Activated T-helper 17 cell treated with anti-CD3 and anti-CD28 coated beads, Interleukin-2, amount 50 U/mL, for 72 hours (primary cell): ENCODE results near the gene PHKG1. TPM values are rescaled to one million over a fixed set of nuclear protein-coding genes. Genes with fewer than 3 reads are reported as not detected.
"Not testable (repeated sequence)": the region's sequence is repeated elsewhere in the genome, so short reads cannot be mapped to it uniquely, and the experiment has no call there.

Experiments used
- ATAC-seq: fragments of 150-1000 bp; cut with Tn5 transposase; replicated peaks from 2 replicates; pipeline ENCODE4 v1.10.0; 2021; ENCODE audit warnings: mild to moderate bottlenecking, moderate library complexity
- H3K27ac Mint-ChIP-seq: one replicate; pipeline ENCODE4 v1.8.0; 2022; ENCODE audit warnings: mixed read lengths
- H3K27me3 Mint-ChIP-seq: one replicate; pipeline ENCODE4 v1.8.0; 2022; ENCODE audit warnings: mixed read lengths
- H3K36me3 Mint-ChIP-seq: one replicate; pipeline ENCODE4 v1.8.0; 2022; ENCODE audit warnings: low read depth, mild to moderate bottlenecking, mixed read lengths
- H3K4me1 Mint-ChIP-seq: one replicate; pipeline ENCODE4 v1.8.0; 2022; ENCODE audit warnings: mixed read lengths
- H3K4me3 Mint-ChIP-seq: one replicate; pipeline ENCODE4 v1.8.0; 2022; ENCODE audit warnings: mild to moderate bottlenecking, mixed read lengths
- H3K9me3 Mint-ChIP-seq: one replicate; pipeline ENCODE4 v1.8.0; 2022; ENCODE audit warnings: mixed read lengths
- total RNA-seq, 2 donors: library from RNA; stranded (reverse); gene quantifications; one replicate each; pipeline ENCODE4 v1.2.3, GENCODE V29; 2022

Gene PHKG1
- total RNA-seq, result 1 to 10 TPM; 3.0 to 6.0 TPM

DNA sequence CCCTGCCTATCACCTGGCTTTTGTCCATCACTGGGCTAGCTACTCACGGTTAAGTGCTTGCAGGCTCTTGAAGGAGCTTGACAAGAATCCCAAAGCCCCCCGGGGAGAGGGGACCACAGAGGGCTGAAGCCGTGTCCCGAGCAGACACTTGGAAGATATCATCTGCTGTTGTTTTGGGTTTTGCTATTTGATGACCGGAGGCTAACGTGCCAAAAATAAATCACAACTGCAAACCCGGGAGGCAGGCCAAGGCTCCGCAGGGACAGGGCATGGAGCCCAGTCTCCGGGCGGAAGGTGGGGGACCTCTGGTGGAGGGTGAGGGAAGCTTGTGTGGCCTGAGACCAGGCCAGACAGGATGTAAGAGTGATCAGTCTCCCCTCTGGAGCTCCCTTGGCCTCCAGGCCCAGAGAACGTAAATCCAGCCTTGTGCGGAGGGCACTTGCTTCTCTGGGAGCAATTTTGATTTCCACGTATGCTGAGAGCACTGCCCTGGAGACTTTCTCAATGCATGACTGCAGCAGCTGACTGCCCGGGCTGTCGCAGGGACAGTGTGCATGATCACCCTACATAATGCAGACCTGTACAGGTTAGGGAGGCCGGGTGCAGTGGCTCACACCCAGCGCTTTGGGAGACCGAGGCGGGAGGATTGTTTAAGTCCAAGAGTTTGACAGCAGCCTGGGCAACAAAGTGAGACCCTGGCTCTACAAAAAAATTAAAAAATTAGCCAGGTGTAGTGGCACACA, at the start of gene PHKG1:
Gene PHKG1 (minus strand): TSS at position 164 of the 743 bp plus-strand sequence. CDS start 4,011 bp downstream, outside the sequence.
- H3K27ac Mint-ChIP-seq, result no peak within 1 kb of the TSS
- no peaks in the 10 kb centered on the region for H3K27me3 Mint-ChIP-seq
- no peaks in the 10 kb centered on the region for H3K9me3 Mint-ChIP-seq
- H3K4me1 Mint-ChIP-seq, result no peaks in the 10 kb centered on the region
- H3K36me3 Mint-ChIP-seq, result peaks cover 20% of the 10 kb centered on the region
- no peak within 1 kb of the TSS for H3K4me3 Mint-ChIP-seq
- ATAC-seq, result no peak

DNA sequence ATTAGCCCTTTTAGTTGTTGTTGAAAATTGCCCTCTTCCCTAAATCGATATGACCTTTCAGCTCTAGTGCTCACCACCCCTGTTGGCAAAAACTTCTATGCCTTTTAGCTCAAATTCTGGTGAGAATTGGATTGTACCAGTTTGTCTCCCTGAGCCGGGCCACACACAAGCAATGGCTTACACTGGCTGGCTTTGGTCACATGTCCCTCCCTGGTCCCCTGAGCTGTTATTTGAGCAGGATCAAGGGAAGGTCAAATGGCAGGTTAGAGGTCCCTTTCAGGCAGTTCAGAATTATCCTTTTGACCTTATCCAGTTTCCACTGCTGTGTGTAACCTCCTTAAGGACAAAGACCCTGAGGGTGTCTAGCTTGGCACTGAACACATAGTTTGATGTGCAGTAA, 38.3 kb upstream of the PHKG1 start:
- not testable (repeated sequence) for H3K4me1 Mint-ChIP-seq, H3K9me3 Mint-ChIP-seq, H3K36me3 Mint-ChIP-seq, ATAC-seq, H3K27me3 Mint-ChIP-seq, H3K27ac Mint-ChIP-seq, H3K4me3 Mint-ChIP-seq

DNA sequence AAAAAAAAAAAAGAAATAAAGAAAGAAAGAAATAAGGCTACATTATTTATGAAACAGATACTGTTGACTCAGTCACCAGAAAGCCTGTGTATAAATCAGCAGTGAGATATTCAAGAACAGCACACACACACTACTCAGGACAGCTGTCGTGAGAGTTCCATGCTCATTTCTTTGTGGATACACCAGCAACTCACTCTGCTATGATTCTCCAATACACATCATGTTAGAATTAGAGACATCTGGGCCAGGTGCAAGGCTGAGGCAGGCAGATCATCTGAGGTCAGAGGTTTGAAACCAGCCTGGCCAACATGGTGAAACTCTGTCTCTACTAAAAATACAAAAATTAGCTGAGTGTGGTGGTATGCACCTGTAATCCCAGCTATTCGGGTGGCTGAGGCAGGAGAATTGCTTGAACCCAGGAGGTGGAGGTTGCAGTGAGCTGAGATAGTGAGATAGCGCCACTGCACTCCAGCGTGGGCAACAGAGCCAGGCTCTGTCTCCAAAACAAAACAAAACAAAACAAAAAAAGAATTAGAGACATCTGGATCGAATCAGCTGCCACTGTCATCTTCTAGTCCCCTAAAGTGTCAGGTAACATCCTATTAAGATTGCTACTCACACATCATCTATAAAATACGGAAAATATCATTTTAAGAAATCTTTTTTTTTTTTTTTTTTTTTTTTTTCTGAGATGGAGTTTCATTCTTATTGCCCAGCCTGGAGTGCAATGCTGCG, 34.7 kb upstream of the PHKG1 start:
- no peaks in the 10 kb centered on the region for H3K4me1 Mint-ChIP-seq
- no peak overlapping the region for H3K4me3 Mint-ChIP-seq
- H3K27ac Mint-ChIP-seq, result no peak overlapping the region
- H3K36me3 Mint-ChIP-seq, result no peaks in the 10 kb centered on the region
- no peaks in the 10 kb centered on the region for H3K9me3 Mint-ChIP-seq
- no peak for ATAC-seq
- H3K27me3 Mint-ChIP-seq, result no peaks in the 10 kb centered on the region

DNA sequence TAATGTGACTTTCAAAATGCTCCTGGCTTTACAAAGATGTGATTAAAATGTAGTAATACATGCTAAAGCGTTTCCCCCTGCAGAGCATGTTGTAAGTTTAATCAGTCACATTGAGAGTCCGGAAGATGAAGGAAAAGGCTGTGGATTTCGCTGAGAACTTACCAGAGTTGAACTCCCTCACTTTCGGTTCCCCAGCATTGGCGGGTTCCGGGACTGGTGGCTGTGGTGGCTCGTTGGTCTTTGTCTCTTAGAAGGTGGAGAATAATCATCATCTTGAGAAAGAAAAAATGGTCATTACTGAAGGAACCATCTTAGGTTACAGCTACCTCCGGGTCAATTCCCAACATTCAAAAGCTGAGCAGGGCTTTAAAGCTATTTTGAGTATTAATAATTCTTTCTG, 33.1 kb upstream of the PHKG1 start:
- Mint-ChIP-seq H3K36me3 (no peaks in the 10 kb centered on the region), H3K9me3 (no peaks in the 10 kb centered on the region), H3K4me1 (no peaks in the 10 kb centered on the region), H3K27ac (no peak overlapping the region), H3K4me3 (no peak overlapping the region), H3K27me3 (no peaks in the 10 kb centered on the region)
- ATAC-seq, result no peak

DNA sequence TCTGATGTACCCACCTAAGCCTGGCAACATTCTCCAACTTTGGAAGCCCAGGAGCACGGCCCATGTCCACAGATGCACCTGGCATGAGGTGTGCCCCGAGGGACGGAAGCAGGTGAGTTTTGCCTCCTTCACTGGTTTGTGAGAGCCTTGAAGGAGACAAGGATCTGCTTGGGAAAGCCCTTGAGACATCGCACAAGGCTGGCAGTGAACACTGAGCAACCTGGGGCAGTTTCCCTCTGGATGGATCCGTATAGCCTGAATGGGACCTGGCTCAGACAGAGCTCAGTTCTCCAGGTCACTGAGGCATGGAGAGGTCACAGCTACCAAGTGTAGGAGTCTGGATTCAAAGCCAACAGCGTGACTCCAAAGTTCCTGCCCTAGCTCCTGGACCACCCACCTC, 32.2 kb upstream of the PHKG1 start:
- Mint-ChIP-seq H3K27ac (no peak overlapping the region), H3K4me1 (no peaks in the 10 kb centered on the region), H3K9me3 (no peaks in the 10 kb centered on the region), H3K36me3 (no peaks in the 10 kb centered on the region), H3K27me3 (no peaks in the 10 kb centered on the region), H3K4me3 (no peak overlapping the region)
- ATAC-seq, result no peak

DNA sequence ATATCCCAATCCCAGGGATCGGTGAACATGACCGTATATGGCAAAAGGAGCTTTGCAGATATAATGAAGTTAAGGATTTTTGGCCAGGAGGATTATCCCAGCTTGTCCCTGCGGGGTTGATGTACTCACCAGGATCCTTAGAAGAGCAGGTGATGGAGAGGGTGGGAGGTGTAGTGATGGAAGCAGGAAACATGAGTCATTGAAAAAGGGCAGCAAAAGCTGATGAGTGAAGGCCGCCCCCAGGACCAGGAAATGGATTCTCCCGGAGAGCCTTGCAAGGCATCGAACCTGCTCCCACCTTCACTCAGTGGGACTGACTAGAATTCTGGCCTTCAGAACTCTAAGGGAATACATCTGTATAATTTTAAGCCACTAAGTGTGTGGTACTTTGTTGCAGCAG, 28.7 kb upstream of the PHKG1 start:
- no peaks in the 10 kb centered on the region for H3K4me1 Mint-ChIP-seq
- no peak overlapping the region for H3K4me3 Mint-ChIP-seq
- H3K36me3 Mint-ChIP-seq, result no peaks in the 10 kb centered on the region
- H3K27ac Mint-ChIP-seq, result no peak overlapping the region
- no peak for ATAC-seq
- H3K27me3 Mint-ChIP-seq, result peaks cover 4% of the 10 kb centered on the region
- no peaks in the 10 kb centered on the region for H3K9me3 Mint-ChIP-seq

DNA sequence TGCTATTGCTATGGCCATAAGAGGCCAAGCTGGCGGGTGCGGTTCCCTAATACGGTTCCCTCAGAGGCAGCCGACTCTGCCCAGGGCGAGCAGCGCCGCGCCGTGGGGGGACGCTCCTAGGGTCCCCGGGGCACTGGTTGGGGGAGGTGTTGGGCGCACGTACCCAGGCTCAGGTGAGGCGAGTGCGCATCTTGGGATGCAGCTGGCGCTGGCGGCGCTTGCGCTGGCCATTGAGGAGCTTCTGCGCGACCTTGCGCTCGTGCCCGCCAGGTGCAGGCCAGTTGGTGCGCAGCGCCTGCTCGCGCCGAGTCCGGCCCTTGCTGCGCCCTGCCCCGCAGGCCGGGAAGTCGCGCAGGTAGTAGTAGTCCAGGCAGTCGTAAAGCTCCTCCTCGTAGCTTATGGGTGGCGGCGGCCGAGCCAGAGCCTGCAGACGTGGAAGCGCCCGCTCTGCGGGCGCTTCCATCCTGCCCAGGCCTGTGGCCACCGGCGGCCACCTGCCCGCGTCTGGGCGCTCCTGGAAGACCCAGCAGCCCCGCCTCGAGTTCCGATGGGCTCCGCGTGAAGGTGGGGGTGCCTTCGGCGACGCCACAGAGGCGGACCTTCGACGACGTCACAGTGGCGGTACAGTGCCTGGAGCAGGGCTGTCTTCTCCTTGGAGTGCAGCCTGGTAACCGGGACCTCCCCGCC, 23.2 kb upstream of the PHKG1 start, which contains the start of gene NUPR2:
Gene NUPR2 (minus strand): TSS at position 566 of the 687 bp plus-strand sequence. CDS start 103 bp downstream, at position 463.
- peaks cover 4% of the 10 kb centered on the region for H3K27me3 Mint-ChIP-seq
- H3K9me3 Mint-ChIP-seq, result no peaks in the 10 kb centered on the region
- no peak within 1 kb of the TSS for H3K4me3 Mint-ChIP-seq
- no peaks in the 10 kb centered on the region for H3K4me1 Mint-ChIP-seq
- H3K27ac Mint-ChIP-seq, result no peak within 1 kb of the TSS
- no peaks in the 10 kb centered on the region for H3K36me3 Mint-ChIP-seq
- ATAC-seq, result no peak

DNA sequence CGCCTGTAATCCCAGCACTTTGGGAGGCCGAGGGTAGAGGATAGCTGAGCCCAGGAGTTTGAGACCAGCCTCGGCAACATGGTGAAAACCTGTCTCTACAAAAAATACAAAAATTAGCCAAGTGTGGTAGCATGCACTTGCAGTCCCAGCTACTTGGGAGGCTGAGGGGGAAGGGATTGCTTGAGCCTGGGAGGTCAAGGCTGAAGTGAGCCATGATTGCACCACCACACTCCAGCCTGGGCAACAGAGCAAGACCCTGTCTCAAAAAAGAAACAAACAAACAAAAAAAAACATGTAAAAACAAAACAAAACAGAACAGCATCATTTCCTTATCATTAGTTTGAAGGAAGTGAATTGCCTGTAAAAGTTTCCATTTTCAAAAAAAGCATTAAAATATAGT, 19.5 kb upstream of the PHKG1 start:
- ATAC-seq, H3K4me1 Mint-ChIP-seq, H3K9me3 Mint-ChIP-seq, H3K4me3 Mint-ChIP-seq, H3K27ac Mint-ChIP-seq, H3K36me3 Mint-ChIP-seq, H3K27me3 Mint-ChIP-seq: not testable (repeated sequence)

DNA sequence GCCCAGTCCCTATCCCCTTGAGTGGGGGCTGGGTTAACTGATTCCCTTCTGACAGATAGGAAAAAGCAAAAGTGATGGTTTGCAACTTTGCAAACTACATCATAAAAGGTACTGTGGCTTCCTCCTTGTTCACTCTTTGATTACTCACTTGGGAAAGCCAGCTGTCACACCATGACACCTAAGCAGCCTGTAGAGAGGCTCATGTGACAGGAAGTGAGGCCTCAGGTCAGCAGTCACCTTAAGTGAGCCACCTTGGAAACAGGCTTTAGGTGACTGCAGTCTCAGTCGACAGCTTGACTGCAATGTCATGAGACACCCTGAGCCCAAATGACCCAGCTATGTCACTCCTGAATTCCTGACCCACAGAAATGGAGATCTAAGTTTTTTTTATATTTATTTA, 17.9 kb upstream of the PHKG1 start:
- no peak overlapping the region for H3K4me3 Mint-ChIP-seq
- peaks cover 14% of the 10 kb centered on the region for H3K4me1 Mint-ChIP-seq
- ATAC-seq, result peak; percentile 22
- H3K27me3 Mint-ChIP-seq, result no peaks in the 10 kb centered on the region
- H3K36me3 Mint-ChIP-seq, result peaks cover 11% of the 10 kb centered on the region
- no peak overlapping the region for H3K27ac Mint-ChIP-seq
- H3K9me3 Mint-ChIP-seq, result no peaks in the 10 kb centered on the region

DNA sequence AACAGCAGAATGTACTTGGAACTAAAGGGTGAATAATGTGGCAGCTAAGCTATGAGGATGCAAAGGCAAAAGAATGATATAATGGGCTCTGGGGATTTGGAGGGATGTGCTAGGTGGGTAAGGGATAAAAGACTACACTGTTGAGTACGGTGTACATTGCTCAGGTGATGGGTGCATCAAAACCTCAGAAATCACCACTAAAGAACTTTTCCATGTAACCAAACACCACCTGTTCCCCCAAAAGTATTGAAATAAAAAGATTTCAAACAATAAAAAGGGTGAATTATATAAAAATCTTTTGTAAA, 15.2 kb upstream of the PHKG1 start:
- Mint-ChIP-seq H3K9me3 (no peaks in the 10 kb centered on the region), H3K36me3 (peaks cover 38% of the 10 kb centered on the region), H3K4me1 (peaks cover 19% of the 10 kb centered on the region), H3K4me3 (peak overlapping the region; percentile 92), H3K27ac (peak overlapping the region; percentile 96), H3K27me3 (no peaks in the 10 kb centered on the region)
- ATAC-seq, result no peak

DNA sequence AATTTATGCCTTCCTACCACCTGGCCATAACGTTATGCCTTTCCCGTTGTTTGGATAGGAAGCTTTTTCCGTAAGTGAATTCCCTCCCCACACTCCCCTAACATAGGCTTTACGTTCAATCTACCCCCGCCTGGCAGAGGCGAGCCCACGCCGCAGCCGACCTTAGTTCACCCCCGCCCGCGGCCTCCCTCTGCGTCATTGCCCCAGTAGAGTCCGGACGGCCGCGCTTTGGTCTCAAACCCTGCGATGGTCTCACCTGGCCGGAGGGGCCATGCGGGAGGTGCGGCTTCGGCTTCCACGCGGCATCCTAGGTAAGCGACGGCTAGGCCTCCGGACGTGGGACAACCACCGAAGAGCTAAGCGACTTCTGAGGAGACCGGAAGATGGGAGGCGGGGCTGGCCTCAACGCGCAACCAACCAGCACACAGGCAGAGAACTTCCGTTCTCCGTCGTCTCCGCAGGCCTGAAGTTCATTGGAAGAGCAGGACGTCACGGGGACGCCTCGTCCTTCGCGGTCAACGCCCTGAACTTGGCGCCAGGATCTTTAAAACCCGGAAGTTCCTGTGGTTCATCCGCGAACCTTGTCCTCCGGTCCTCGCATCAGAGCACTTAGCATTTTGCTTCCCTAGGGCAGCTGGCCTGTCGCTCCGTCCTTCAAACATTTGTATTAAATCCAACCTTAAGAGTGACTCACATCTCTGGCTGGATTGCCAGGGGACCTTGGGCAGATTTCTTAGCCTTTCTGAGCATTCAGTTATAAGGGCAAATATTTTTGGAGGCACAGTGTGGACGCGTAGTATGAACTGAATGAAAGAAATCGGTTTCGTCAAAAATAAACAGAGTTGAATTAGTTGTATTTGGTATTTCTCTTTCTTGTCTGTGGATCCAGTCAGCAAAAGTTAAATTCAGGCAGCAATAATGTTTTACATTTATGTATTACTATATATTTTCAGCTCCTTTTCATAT, 13.6 kb upstream of the PHKG1 start, which contains the start of gene CHCHD2:
Gene CHCHD2 (minus strand): TSS at position 369 of the 966 bp plus-strand sequence. CDS start 63 bp downstream, at position 306.
- Mint-ChIP-seq H3K36me3 (peaks cover 53% of the 10 kb centered on the region), H3K27me3 (no peaks in the 10 kb centered on the region), H3K4me3 (peak within 1 kb of the TSS; percentile 92), H3K27ac (peak within 1 kb of the TSS; percentile 96), H3K4me1 (peaks cover 19% of the 10 kb centered on the region), H3K9me3 (no peaks in the 10 kb centered on the region)
- peak; percentile 99 for ATAC-seq

DNA sequence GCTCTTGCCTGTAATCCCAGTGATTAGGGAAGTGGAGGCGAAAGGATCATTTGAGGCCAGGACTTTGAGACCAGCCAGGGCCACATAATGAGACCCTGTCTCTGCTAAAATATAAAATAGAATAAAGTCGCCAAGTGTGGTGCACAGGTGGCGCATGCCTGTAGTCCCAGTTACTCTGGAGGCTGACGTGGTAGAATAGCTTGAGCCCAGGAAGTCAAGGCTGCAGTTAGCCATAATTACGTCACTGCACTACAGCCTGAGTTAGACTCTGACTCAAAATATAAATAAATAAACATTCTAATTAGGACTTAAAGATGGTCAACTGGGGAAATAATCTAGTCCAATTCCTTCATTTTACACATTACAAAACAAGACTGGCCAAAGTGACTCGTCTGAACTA, 12.8 kb upstream of the PHKG1 start:
- ATAC-seq, result peak; percentile 41
- H3K9me3 Mint-ChIP-seq, result no peaks in the 10 kb centered on the region
- H3K36me3 Mint-ChIP-seq, result peaks cover 62% of the 10 kb centered on the region
- H3K4me1 Mint-ChIP-seq, result peaks cover 19% of the 10 kb centered on the region
- H3K27ac Mint-ChIP-seq, result peak overlapping the region; percentile 96
- no peaks in the 10 kb centered on the region for H3K27me3 Mint-ChIP-seq
- H3K4me3 Mint-ChIP-seq, result peak overlapping the region; percentile 92

DNA sequence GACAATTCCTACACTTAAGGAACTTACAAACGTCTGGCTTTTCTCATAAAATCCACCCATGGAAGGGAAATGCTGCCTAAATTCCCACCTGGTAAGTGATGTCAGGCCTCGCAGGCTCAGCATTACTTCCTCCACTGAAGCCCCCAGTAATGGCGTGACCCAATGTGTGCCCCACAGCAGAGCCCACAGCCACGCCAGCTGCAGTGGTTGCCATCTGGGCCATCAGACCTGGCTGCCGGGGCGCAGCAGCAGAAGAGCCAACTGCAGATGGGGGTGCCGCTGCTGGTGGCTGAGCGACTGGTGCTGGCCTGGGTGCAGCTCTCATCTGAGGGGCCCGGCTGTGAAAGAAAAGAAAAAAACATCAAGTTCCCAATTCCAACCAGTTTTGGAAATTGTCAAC, 11.4 kb upstream of the PHKG1 start:
- not testable (repeated sequence) for ATAC-seq, H3K27me3 Mint-ChIP-seq, H3K9me3 Mint-ChIP-seq
- H3K27ac Mint-ChIP-seq, result peak overlapping the region; percentile 58
- peak overlapping the region; percentile 92 for H3K4me3 Mint-ChIP-seq
- peaks cover 76% of the 10 kb centered on the region for H3K36me3 Mint-ChIP-seq
- peaks cover 19% of the 10 kb centered on the region for H3K4me1 Mint-ChIP-seq

DNA sequence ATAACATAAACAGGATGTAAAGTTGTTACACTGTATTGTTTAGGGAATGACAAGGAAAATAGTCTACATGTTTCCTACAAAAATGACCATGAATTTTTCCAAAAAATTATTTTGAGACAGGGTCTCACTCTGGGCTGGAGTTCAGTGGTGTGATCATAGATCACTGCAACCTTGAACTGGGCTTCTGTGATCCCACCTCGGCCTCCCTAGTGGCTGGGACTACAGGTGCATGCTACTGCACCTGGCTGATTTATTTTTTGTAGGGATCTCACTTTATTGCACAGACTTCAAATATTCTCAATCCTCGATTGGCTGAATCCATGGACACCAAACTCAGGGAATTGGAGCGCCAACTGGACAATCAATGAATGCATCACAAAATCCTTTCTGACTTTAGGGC, 6.9 kb upstream of the PHKG1 start:
- Mint-ChIP-seq H3K27ac (peak overlapping the region; percentile 55), H3K36me3 (peaks cover 78% of the 10 kb centered on the region), H3K4me3 (no peak overlapping the region), H3K4me1 (peaks cover 5% of the 10 kb centered on the region), H3K27me3 (no peaks in the 10 kb centered on the region), H3K9me3 (no peaks in the 10 kb centered on the region)
- no peak for ATAC-seq
